ENCODE results near the gene FGF21.

The FGF21 gene

GRCh38 chr19:48726556-48726955 lies 28.8 kb upstream of the FGF21 start:
- DNase-seq (ENCODE audit: extremely low spot score, insufficient read length, low read depth) (no peak), FAIRE-seq (no peak)

GRCh38 chr19:48728911-48729664 lies 26.2 kb upstream of the FGF21 start:
- DNase-seq (ENCODE audit: extremely low spot score, insufficient read length, low read depth), result no peak
- FAIRE-seq, result no peak

- FAIRE-seq, result no peak
- no peak for DNase-seq (ENCODE audit: extremely low spot score, insufficient read length, low read depth)
Observed at GRCh38 chr19:48731452-48731851, 23.9 kb upstream of the FGF21 start.

- FAIRE-seq (no peak), DNase-seq (ENCODE audit: extremely low spot score, insufficient read length, low read depth) (no peak)
Observed at GRCh38 chr19:48734625-48735024, 20.7 kb upstream of the FGF21 start.

- DNase-seq (ENCODE audit: extremely low spot score, insufficient read length, low read depth) (no peak), FAIRE-seq (no peak)
Observed at GRCh38 chr19:48735031-48735615, 20.2 kb upstream of the FGF21 start.

GRCh38 chr19:48737360-48737998 lies 17.8 kb upstream of the FGF21 start:
- no peak for DNase-seq (ENCODE audit: extremely low spot score, insufficient read length, low read depth)
- FAIRE-seq, result no peak

DNA sequence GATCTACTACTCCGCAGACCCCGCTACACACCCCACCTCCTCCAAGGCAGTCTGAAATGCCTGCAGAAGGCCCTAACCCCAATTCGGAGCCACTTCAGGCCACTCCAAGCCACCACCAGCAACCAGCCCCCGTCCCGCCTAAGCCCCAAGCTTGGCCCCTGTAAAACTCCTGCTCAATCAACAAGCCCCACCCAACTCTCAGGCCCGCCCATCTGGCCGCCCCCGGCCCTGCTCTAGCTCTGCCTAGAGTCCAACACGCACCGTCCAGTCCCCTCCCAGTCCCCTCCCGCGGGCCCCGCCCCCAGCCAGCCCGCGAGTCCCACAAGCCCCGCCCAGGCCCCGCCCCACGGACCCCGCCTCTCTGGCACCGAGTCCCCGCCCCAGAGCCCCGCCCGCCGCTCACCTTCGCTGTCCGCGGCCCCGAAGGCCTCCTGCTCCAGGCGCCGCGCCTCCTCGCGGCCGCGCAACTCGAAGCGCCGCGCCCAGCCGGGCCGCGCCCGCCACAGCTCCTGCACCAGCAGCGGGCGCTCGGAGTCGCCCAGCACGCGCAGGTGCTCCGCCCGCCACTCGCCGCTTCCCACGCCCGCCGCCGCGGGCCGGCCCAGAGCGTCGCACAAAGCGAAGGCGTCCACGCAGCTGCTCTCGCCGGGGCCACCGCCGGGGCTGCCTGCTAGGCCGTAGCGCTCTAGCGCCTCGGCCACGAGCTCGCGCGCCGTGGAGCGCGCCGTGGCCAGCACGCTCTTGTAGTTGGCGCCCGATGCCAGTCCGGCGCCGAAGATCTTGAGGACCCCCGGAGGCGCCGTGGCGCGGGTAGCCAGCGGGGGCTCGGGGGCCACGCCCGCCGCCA lies 16.5 kb upstream of the FGF21 start:
- DNase-seq (ENCODE audit: extremely low spot score, insufficient read length, low read depth) (peak; percentile 97), FAIRE-seq (peak; percentile 64)

DNA sequence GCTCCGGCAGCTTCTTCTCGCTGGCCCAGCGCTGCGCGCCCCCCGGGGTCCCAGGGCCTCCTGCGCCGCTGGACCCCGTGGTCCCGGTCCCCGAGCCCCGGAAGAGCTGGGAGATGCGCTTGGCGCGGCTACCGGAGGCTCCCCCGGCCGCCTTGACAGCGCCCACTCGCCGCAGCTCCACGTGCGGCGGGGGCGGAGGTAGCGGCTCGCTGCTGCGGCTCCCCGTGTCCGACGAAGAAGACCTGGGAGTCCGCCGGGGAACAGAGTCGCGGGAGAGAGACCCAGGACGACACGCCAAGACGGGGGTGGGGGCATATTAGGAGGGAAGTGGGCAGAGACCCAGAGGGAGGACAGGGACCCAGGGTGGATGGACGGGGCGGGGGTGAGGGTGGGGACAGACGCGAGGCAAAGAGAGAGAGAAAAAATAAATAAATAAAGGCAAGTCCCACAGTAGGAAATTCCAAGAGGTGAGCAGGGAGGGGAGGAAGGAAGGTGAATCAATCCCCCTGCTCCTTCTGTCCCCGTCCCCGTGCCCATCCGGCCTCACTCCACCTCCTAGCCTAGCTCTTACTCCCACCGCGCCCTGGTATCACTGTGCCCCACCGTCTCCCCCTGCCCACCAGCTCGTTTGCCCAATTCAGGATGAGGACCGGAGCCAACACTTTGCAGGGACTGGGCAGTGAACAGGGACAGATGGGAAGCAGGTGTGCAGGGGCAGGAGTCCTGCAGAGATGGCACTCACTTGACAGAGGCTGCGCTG lies 15.7 kb upstream of the FGF21 start:
- DNase-seq (ENCODE audit: extremely low spot score, insufficient read length, low read depth) (no peak), FAIRE-seq (no peak)

DNA sequence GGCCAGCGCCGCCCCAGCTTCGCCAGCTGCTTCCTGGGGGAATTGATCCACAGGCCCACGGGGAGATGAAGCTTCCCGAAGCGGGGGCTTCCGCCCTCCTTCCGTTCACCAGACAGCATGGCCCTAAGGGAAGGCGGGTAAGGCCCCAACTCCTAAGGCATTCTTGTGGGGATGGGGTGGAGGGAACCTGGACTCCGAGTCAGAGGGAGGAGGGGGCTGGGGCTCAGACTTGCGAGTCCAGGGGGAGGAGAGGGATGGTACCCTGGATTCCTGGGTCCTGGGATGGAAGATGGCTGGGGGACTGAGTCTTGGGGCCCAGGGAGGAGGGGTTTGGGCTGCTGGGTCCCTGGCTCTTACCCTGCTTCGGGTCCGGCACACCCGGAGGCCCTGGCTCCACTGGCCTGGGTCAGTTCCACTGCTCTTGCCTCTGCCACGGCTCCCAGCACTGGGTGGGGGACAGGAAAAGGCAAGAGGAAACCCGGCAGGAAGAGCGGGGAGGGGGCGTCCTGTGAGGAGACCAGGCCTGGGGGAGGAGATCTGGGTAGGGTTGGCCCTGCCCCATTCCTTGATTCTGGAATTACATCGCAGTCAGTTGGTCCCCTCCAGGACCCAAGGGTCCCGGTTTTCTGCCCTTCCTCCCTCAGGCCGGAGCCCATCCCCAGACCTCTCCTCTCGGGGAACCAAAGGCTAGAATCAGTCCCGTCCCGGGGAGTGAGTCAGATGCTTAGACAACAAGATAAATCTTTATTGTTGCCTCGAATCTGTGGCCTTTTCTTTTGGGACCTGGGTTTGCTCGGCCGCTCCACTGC lies 15.0 kb upstream of the FGF21 start, which contains the start of gene RASIP1:
TSS of gene RASIP1 (minus strand) at position 447 of the 809 bp plus-strand sequence. CDS start at position 119, 328 bp downstream.
- FAIRE-seq (no peak), DNase-seq (ENCODE audit: extremely low spot score, insufficient read length, low read depth) (no peak)

DNA sequence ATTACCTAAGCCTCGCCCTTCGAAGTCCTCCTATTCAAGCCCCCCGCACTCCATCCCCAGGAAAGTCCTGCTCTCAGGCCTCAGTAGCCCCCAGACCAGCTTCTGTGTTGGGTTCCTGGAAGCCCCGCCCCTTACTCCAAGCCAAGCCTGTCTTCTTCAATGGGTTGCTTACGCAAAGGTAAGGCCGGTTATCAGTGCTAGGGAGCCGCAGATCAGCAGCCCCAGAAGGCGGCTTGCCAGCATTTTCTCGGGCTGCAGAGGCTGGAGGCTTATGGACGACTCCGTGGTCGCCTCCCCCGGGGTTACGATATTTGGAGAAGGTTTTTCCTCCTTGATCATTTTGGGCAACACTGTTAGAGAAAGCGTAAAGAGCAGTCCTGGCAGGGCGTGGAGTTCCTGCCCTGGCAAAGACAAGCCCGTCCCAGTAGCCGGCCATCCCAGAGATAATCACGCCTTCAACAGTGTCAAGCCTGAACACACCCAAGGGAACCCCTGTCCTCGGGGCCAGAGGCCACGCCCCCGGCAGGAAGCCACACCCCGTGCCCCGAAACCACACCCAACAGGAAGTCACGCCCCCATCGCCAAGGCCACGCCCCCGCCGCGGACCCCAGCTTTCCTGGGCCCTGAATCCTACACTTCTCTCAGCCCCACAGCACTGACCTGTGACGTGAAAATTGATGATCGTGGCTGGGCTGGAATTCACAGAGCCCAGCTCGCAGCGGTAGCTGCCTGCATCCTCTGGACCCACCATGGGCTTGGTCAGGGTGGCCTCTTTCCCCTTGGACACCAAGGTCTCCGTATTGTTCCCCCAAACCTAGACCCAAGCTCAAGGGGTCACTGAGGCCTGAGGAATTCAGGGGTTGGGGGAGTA lies 14.0 kb upstream of the FGF21 start:
- FAIRE-seq, result no peak
- no peak for DNase-seq (ENCODE audit: extremely low spot score, insufficient read length, low read depth)

DNA sequence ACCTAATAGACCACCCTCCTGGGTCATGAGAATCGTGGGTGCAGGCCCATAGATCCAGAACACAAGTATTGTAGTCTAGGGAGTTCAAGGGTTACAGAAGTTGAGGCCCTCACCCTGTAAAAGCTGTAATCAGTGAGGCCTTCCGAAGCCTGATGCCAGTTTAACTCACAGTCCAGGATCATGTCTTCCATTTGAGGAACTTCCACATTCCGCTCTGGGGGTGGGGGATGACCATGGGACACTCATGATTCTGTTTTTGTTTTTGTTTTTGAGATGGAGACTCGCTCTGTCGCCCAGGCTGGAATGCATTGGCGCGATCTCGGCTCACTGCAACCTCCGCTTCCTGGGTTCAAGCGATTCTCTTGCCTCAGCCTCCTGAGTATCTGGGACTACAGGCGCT lies 13.2 kb upstream of the FGF21 start:
- FAIRE-seq, result no peak
- DNase-seq (ENCODE audit: extremely low spot score, insufficient read length, low read depth), result no peak

DNA sequence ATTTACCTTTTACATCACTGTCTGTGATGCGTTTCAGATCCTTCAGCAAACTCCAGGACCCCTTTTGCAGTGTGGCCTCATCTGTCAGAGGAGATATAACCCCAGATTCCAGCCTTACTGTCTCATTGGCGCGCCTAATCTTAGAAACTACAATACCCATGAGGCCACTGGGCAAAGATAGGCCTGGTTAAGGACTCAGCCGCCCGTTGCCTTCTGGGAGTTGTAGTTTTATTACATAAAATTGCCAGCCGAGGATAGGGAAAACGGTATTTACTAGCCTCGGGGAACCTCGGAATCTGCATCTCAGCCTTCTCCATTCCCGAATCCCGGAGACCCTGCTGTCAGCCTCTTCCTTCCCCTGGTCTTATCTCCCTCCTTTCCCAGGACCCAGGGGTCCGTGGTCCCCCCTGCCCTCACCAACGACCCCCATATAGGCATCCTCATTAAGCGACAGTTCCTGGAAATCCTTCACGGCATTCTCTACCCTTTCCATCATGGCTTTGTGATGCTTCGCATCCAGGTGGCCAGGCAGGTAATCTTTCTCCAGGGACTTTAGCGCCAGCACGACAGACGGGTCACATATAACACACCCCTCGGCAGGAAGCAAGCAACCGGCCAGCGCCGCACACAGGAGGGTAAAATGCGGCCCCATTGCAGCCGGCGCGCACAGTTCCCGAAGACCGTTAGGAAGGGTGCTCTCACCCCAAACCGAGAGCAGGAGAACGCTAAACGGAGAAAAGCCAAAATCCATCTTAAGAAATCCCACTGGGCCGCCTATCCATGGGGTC lies 9.9 kb upstream of the FGF21 start:
- FAIRE-seq (peak; percentile 52), DNase-seq (ENCODE audit: extremely low spot score, insufficient read length, low read depth) (no peak)

DNA sequence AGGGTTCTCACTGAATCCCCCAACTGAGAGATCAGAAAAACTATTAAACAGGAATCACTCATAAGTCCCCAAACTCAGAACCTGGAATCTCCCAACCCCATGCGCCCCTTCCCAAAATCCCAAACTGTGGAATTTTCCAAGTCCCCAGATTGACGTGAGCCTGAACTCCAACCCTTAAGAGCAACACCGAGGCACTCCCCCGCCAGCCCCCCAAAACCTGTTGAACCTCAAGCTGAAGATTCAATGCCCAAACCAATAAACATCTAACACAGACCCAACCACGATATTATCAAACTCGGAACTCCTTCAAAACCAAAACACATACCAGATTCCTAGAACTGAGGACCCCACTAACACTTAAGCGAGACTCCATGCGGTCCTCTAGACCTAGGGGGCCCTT lies 9.2 kb upstream of the FGF21 start:
- DNase-seq (ENCODE audit: extremely low spot score, insufficient read length, low read depth) (no peak), FAIRE-seq (no peak)

DNA sequence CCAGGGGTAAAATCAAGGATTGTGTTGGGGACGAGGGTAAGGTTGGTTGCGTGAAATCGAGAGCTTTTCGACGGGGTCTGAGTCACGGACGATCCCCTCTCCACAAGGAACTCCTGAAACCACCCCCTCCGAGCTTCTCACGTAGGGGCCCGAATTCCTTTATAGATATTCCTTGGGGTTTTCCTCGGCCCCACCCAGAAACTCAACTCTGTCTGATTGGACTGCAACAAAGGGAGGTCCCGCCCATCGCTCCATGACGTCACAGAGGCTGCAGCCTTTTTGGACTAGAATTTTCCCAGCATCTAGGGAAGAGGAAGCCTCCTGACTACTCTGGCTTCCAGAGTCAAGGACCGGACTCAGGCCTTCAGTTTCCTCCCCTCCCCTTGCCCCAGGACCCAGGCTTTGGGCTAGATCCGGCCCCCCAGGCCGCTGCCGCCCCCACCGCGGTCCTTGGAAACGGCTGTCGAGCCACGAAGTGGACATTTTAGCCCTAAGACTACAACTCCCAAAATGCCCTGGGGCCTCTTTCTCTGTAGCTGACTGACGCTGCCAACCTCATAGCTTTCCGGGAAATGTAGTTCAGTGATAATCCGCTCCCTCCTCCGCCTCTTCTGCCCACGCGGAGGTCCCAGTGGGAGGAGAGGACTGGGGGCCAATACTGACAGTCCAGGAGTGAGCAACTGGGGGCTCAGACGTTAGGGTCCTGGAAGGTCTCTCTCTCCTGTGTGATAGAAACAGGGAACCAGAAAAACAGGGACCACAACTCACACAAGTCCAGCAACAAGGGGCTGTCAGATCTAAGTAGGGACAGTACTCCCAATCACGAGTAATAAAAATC lies 8.4 kb upstream of the FGF21 start, which contains the start of gene IZUMO1:
TSS of gene IZUMO1 (minus strand) at position 172 of the 838 bp plus-strand sequence. CDS start 1,050 bp downstream, outside the sequence.
- DNase-seq (ENCODE audit: extremely low spot score, insufficient read length, low read depth) (no peak), FAIRE-seq (no peak)

- no peak for FAIRE-seq
Observed at GRCh38 chr19:48749571-48750198, 5.6 kb upstream of the FGF21 start.

GRCh38 chr19:48750351-48750750 lies 5.0 kb upstream of the FGF21 start:
- DNase-seq (ENCODE audit: extremely low spot score, insufficient read length, low read depth), result no peak
- no peak for FAIRE-seq

More at GRCh38 chr19:48749571-48750198, 5.6 kb upstream of the FGF21 start:
- DNase-seq (ENCODE audit: extremely low spot score, insufficient read length, low read depth), result no peak
